GM18861 (cell line): ENCODE measurements around the gene POLDIP2.

Source experiments
- ATAC-seq: cut with Tn5 transposase; IDR thresholded peaks from one replicate; pipeline ENCODE4 v1.9.1; 2021; ENCODE audit not compliant: unreplicated experiment

Gene POLDIP2

GRCh38 chr17:28338056-28338768 is 19.1 kb downstream of the POLDIP2 start:
- no peak for ATAC-seq

DNA sequence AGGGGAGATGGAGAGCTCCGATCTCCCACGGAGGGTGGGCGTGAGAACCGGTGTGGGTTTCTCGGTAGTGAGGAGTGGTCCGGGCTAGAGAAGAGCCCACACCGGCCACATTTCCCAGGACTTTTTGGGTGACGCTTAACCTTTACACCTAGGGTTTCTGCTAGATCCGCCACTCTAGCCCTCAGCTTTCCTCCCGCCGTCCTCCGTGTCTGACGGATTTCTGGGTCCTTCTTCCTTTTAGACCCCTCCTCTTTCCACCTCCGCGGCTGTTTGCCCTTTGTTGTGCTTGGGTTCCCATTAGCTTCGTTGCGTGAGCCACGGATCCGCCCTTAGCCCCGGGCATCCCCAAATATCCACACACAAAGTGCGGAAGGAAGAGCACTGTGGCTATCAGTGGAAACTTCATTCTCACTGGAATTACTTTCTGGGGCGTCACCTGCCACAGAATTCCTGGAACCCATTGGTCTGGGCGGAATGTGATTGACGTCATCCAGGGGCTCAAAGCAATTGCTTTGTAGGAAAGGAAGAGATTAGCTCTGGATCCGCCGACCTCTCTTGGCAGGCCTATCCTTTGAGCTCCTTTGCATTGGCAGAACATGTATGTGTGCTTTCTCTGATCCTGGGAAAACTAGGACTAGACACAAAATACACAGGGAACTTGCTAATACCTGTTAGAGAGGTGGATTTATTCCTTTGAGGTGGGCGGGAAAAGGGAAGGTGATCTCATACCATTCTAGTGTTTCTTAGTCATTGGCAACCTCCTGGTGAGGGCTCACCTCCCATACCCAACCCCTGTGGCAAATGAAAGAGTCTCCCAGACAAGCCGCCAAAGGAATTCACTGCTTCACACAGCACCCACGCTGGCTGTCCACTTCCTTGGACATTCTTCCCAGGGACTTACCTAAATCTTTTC is 21.1 kb downstream of the POLDIP2 start:
- ATAC-seq: no peak

DNA sequence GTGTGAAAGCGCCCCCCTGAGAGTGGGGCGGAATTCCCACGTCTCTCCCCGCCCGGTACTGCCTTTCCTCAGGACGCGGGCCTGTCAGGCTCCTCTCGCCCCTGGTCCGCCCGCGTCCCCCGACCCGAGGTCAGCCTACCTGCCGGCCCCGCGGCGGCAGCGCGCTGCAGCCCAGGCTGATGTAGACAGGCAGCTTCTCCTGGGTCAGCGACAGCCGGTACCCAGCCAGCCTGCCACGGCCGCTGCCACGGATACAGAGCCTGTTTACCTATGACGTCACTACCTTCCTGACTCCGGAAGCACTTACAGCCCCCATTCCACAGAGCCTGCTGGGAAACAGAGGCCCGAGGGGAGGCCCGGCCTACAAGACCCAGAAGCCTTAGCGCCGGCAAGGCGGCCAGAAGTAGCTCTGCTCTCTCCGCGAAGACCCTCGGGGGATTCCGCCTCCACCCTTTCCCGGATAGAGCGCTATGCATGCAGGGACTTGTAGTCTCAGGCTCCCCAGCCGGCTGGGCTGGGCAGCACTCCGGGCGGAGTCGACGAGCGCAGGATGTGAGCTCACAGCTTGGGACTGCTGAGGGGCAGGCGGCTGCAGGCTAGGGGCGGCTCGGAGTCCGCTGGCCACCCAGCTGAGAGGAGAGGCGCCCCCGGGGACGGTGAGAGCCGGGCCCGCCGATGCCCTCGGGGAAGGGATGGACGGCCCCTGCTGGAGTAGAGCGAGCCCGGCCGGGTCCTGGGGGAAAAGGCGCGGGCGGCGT is 21.9 kb downstream of the POLDIP2 start, which contains the start of the genes IFT20 and TNFAIP1:
IFT20 (minus strand) TSS at position 272 of the 758 bp plus-strand sequence. CDS start 3,487 bp downstream, outside the sequence.
TNFAIP1 (plus strand) TSS at position 561 of the 758 bp plus-strand sequence. CDS start 3,761 bp downstream, outside the sequence.
- ATAC-seq: peak; percentile 94

- ATAC-seq: peak; percentile 0
Measured at GRCh38 chr17:28334666-28335200, 22.6 kb downstream of the POLDIP2 start.

GRCh38 chr17:28334171-28334570 is 23.2 kb downstream of the POLDIP2 start:
- no peak for ATAC-seq

- no peak for ATAC-seq
Measured at GRCh38 chr17:28333083-28333746, 24.1 kb downstream of the POLDIP2 start.

GRCh38 chr17:28331891-28332420 is 25.4 kb downstream of the POLDIP2 start:
- ATAC-seq: no peak

- no peak for ATAC-seq
Measured at GRCh38 chr17:28330671-28331070, 26.7 kb downstream of the POLDIP2 start.

DNA sequence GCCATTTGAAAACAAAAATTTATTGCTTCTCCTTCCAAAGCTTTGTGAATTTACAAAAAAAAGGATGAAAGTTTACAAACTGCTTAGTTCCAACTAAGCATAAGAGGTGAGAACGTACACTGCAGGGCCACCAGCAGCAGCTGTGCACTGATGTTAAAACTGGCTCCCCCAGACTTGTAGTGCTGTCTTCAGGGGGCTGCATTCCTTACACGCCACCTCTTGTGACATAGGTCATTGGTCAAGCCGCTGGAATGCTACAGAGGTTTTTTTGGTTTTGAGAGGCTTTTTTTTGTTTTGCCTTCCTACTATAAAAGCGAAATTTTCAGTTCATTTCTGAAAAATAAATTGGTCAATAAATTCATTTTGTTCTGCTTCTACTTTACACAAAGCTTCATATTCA is 29.0 kb downstream of the POLDIP2 start:
- no peak for ATAC-seq

- no peak for ATAC-seq
Measured at GRCh38 chr17:28327709-28328108, 29.6 kb downstream of the POLDIP2 start.

GRCh38 chr17:28327031-28327607 is 30.2 kb downstream of the POLDIP2 start:
- ATAC-seq: no peak

DNA sequence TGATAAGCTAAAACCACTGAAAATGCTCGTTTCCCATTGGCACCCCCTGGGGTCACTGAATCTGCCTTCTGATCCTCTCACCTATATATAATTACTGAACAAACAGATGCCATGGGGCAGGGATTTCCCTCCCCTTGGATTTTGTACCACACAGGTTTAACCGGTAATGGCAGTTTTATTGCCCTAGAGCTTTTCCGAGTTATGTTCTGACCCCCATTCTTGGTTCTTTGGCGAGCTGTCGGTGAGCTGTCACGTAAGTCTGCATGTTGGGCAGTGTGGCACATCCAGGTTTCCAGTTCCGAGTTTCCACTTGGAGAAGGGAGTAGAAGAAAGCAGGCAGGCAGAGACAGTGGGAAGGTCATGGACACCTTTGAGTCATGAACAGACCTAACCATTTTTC is 31.2 kb downstream of the POLDIP2 start:
- ATAC-seq: no peak

GRCh38 chr17:28325211-28325610 is 32.1 kb downstream of the POLDIP2 start:
- ATAC-seq: no peak

DNA sequence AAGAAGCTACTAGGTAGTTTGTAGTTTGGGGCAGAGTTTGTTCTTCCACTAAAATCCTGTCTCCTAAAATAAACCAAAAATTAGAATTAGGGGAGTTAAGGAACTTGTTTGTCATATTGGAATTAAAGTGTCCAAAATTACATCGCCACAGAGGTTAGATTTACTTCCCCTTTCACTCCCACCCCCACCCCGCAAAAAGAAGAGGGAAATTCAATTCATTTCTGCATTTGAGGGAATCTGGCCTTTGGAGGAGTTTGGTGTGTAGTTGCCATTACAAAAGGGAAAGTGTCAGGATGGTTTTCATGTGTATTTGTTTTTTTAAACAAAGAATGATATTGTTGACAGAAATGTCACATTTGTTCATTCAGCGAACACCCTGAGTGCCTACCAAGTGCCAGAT is 32.5 kb downstream of the POLDIP2 start:
- ATAC-seq: no peak

- ATAC-seq: no peak
Measured at GRCh38 chr17:28324267-28324745, 33.0 kb downstream of the POLDIP2 start.

DNA sequence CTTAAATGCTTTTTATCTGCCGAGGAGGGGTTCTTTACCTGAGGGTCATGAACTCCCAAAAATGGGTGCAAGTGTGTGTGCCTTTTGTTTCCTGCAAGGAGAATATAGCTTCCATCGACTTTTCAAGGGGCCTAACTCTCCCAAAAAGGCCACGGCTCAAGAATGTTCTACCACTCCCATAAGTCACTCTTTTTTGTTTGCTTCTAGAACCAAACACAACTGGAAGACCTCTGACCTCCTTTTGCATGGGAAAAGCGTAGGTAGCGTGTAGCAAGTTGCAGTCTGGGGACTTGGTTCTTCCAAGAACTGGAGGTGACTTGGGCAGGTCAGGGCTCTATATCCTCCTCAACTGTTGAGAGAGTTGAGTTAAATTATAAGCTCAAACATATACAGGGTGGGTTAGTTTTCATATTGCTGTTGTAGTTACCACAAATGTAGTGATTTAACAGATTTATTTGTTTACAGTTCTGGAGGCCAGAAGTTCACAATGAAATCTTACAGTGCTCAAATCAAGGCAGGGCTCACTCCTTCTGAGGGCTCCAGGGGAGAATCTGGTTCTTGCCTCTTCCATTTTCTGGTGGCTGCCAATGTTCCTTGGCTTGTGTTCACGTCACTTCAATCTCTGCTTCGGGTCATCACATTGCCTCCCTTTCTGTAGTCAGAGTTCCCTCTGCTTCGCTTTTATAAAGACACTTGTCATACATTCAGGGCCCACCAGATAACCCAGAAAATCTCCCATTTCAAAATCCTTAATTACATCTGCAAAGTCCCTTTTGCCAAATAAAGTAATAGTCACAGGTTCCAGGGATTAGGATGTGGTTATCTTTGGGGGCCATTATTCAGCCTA is 36.9 kb downstream of the POLDIP2 start:
- no peak for ATAC-seq

DNA sequence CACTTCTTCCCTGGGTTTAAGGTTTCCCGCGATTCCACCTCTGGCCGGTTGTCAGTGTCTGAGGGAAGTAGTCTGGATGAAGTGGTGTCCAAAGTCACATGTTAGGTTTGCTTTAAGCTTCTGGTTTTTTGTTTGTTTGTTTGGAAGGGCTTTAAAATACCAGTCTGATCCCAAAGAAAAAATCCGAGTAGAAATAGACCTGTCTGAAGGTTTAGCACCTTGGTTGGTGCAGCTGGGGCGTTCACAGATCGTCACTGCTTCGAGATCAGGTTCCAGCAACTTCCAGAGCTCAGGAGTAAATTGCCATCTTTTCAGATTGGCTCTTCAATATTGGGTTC is 37.8 kb downstream of the POLDIP2 start:
- no peak for ATAC-seq

- peak; percentile 84 for ATAC-seq
Measured at GRCh38 chr17:28318759-28319597, 38.3 kb downstream of the POLDIP2 start, which contains the start of gene TMEM97. TSS of gene TMEM97 (plus strand) at chr17:28319200. CDS start at chr17:28319240, 40 bp downstream.
